ENCODE results near the gene UNC5B. TPM values are rescaled to one million over a fixed set of nuclear protein-coding genes. Genes with fewer than 3 reads are reported as not detected.

Gene UNC5B
- polyA plus RNA-seq, 3 donors: 0.04 to 0.72 TPM; not detected in 1

DNA sequence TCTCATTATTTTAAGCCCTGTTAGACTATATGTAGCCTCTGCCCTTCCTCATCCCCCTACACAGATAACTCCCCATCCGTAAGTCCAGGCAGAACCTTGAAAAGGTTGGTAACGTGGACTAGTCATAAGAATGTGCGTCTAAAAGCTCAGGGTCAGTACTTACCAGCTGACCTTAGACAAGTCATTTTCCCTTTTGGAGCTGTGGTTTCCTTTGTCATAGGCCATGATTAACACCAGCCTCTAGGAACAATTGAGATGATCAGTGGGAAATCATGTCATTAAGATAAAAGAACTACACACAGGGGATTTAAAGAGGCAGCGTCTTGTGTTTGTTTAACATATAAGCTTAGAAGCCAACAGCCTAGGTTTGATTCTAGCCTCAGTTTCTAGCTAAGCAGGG, 6.9 kb upstream of the UNC5B start:
- H3K4me1 ChIP-seq (ENCODE audit: control insufficient read depth in 1 of 2, insufficient read depth in 2 of 2, low read length in 2 of 2): peaks cover 2 to 6% of the 10 kb centered on the region in 2 donors
- H2AFZ ChIP-seq (ENCODE audit: insufficient read depth, low read depth, low read length, poor library complexity, severe bottlenecking): no peak overlapping the region
- H3K36me3 ChIP-seq (replicated peaks in 1 of 2; ENCODE audit: control insufficient read depth in 1 of 2, insufficient read depth in 2 of 2, low read length in 2 of 2): no peaks in the 10 kb centered on the region
- TF ChIP-seq, protein P1, sequence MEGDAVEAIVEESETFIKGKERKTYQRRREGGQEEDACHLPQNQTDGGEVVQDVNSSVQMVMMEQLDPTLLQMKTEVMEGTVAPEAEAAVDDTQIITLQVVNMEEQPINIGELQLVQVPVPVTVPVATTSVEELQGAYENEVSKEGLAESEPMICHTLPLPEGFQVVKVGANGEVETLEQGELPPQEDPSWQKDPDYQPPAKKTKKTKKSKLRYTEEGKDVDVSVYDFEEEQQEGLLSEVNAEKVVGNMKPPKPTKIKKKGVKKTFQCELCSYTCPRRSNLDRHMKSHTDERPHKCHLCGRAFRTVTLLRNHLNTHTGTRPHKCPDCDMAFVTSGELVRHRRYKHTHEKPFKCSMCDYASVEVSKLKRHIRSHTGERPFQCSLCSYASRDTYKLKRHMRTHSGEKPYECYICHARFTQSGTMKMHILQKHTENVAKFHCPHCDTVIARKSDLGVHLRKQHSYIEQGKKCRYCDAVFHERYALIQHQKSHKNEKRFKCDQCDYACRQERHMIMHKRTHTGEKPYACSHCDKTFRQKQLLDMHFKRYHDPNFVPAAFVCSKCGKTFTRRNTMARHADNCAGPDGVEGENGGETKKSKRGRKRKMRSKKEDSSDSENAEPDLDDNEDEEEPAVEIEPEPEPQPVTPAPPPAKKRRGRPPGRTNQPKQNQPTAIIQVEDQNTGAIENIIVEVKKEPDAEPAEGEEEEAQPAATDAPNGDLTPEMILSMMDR (IDR thresholded peaks at IDR 0.05): no peak
- WGBS (ENCODE audit: insufficient coverage): 96% methylated on average over 3 of the region's 4 CpGs
- no peak overlapping the region for H3K4me2 ChIP-seq (replicated peaks; ENCODE audit: extremely low read depth, low read length, poor library complexity, severe bottlenecking)
- H3K36me3 Mint-ChIP-seq: no peaks in the 10 kb centered on the region
- H3K4me3 Mint-ChIP-seq: no peak overlapping the region
- H3K9me3 Mint-ChIP-seq: peaks cover 0 to 4% (median 0%) of the 10 kb centered on the region in 7 donors
- H3K9ac ChIP-seq (ENCODE audit: insufficient read depth, low read length, poor library complexity, severe bottlenecking): no peak overlapping the region
- no peak overlapping the region for H3K4me3 ChIP-seq (replicated peaks in 1 of 3; ENCODE audit: low read depth in 2 of 3, low read length in 3 of 3)
- no peak overlapping the region for H3K27ac ChIP-seq (ENCODE audit: low read depth in 1 of 2, low read length in 2 of 2)
- peaks cover 12 to 16% of the 10 kb centered on the region in 2 donors for H3K27me3 ChIP-seq (ENCODE audit: control insufficient read depth in 2 of 2, insufficient read depth in 2 of 2, low read length in 2 of 2)
- intact Hi-C loops (cut with micrococcal nuclease): loop anchor here in 1 of 2 donors (5.0 kb wide), 1 partner anchor 278 kb away; no protein-coding TSS in a partner anchor
- DNase-seq: no peak
- no peaks in the 10 kb centered on the region for H3K79me2 ChIP-seq (ENCODE audit: insufficient read depth, low read length)
- H3K27me3 Mint-ChIP-seq (ENCODE audit: low read depth in 3 of 3): peaks cover 22 to 26% (median 24%) of the 10 kb centered on the region in 3 donors
- no peaks in the 10 kb centered on the region for H3K9me3 ChIP-seq (replicated peaks in 1 of 2; ENCODE audit: control insufficient read depth in 1 of 2, insufficient read depth in 1 of 2, low read length in 2 of 2)
- H3K4me1 Mint-ChIP-seq: peaks cover 4% of the 10 kb centered on the region
- H3K27ac Mint-ChIP-seq: no peak overlapping the region
- no peaks in the 10 kb centered on the region for H4K20me1 ChIP-seq (ENCODE audit: insufficient read depth, low read length)

DNA sequence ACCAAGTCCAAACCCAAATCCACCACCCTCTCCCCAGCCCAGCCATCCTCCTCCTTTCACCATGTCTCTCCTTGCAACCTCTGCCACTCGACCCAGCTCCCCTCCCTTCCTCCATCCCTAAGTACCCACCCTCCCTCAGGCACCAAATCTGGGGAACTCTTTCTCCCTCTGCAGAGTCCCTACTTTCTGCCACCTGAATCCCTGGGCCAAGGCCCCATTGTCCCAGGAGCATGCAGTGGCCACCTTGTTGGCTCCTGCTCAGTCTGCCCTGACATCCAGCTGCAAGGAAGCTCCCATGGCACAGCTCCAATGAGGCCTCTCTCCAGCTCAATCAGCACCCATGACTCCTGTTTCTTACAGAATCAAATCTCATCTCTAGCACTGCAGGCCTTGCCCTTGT, 5.5 kb upstream of the UNC5B start:
- Histone ChIP-seq H3K36me3 (replicated peaks in 1 of 2; ENCODE audit: control insufficient read depth in 1 of 2, insufficient read depth in 2 of 2, low read length in 2 of 2) (no peaks in the 10 kb centered on the region), H3K27me3 (ENCODE audit: control insufficient read depth in 2 of 2, insufficient read depth in 2 of 2, low read length in 2 of 2) (peaks cover 26 to 28% of the 10 kb centered on the region in 2 donors), H3K4me1 (ENCODE audit: control insufficient read depth in 1 of 2, insufficient read depth in 2 of 2, low read length in 2 of 2) (peaks cover 4 to 8% of the 10 kb centered on the region in 2 donors), H3K4me2 (replicated peaks; ENCODE audit: extremely low read depth, low read length, poor library complexity, severe bottlenecking) (no peak overlapping the region), H3K79me2 (ENCODE audit: insufficient read depth, low read length) (no peaks in the 10 kb centered on the region), H3K9ac (ENCODE audit: insufficient read depth, low read length, poor library complexity, severe bottlenecking) (no peak overlapping the region), H3K27ac (ENCODE audit: low read depth in 1 of 2, low read length in 2 of 2) (no peak overlapping the region), H3K9me3 (replicated peaks in 1 of 2; ENCODE audit: control insufficient read depth in 1 of 2, insufficient read depth in 1 of 2, low read length in 2 of 2) (peaks cover 0 to 6% of the 10 kb centered on the region in 2 donors), H4K20me1 (ENCODE audit: insufficient read depth, low read length) (no peaks in the 10 kb centered on the region), H2AFZ (ENCODE audit: insufficient read depth, low read depth, low read length, poor library complexity, severe bottlenecking) (no peak overlapping the region), H3K4me3 (replicated peaks in 1 of 3; ENCODE audit: low read depth in 2 of 3, low read length in 3 of 3) (no peak overlapping the region)
- DNase-seq: no peak
- Mint-ChIP-seq H3K27ac (no peak overlapping the region), H3K4me1 (peaks cover 7% of the 10 kb centered on the region), H3K36me3 (peaks cover 0 to 2% of the 10 kb centered on the region in 2 donors), H3K4me3 (no peak overlapping the region), H3K27me3 (ENCODE audit: low read depth in 3 of 3) (peaks cover 33 to 38% (median 37%) of the 10 kb centered on the region in 3 donors), H3K9me3 (peaks cover 0 to 9% (median 0%) of the 10 kb centered on the region in 7 donors)
- TF ChIP-seq, protein P1 (IDR thresholded peaks at IDR 0.05): no peak
- intact Hi-C loops (cut with micrococcal nuclease): loop anchor here in 1 of 2 donors (5.0 kb wide), 1 partner anchor 280 kb away; no protein-coding TSS in a partner anchor
- 67% methylated on average over 1 of the region's 1 CpG for WGBS (ENCODE audit: insufficient coverage)

Data from CD14-positive monocyte (primary cell).